ENCODE results near the gene RNF125. TPM values are rescaled to one million over a fixed set of nuclear protein-coding genes. Genes with fewer than 3 reads are reported as not detected.

Gene RNF125
- total RNA-seq, 1 donor from 2014 or later: 1.3 TPM

DNA sequence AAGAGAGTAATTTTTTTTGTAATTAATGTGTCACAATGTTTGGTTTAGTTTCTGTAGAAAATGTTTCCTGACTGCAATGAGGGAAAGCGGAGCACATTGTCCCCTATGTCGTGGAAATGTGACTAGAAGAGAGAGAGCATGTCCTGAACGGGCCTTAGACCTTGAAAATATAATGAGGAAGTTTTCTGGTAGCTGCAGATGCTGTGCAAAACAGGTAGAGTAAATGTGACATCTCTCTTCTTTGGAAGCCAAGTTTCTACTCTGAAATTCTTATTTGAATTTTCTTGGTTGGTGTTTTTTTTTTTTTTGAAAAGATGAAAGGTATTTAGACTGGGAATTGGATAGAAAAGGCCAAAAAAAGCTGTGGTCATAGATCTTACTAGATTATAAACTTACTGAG is 93.1 kb downstream of the RNF125 start:
- TF ChIP-seq, protein P1, sequence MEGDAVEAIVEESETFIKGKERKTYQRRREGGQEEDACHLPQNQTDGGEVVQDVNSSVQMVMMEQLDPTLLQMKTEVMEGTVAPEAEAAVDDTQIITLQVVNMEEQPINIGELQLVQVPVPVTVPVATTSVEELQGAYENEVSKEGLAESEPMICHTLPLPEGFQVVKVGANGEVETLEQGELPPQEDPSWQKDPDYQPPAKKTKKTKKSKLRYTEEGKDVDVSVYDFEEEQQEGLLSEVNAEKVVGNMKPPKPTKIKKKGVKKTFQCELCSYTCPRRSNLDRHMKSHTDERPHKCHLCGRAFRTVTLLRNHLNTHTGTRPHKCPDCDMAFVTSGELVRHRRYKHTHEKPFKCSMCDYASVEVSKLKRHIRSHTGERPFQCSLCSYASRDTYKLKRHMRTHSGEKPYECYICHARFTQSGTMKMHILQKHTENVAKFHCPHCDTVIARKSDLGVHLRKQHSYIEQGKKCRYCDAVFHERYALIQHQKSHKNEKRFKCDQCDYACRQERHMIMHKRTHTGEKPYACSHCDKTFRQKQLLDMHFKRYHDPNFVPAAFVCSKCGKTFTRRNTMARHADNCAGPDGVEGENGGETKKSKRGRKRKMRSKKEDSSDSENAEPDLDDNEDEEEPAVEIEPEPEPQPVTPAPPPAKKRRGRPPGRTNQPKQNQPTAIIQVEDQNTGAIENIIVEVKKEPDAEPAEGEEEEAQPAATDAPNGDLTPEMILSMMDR (IDR thresholded peaks at IDR 0.05; ENCODE audit: insufficient read depth, low read length, severe bottlenecking): no peak
- Histone ChIP-seq H3K36me3 (ENCODE audit: control insufficient read depth, insufficient read depth, low read length) (peaks cover 3% of the 10 kb centered on the region), H3K27me3 (ENCODE audit: control insufficient read depth, insufficient read depth, low read length) (no peaks in the 10 kb centered on the region), H3K4me3 (ENCODE audit: low read depth, low read length) (no peak overlapping the region)
- DNase-seq (ENCODE audit: low read depth) (no peak), FAIRE-seq (no peak)

DNA sequence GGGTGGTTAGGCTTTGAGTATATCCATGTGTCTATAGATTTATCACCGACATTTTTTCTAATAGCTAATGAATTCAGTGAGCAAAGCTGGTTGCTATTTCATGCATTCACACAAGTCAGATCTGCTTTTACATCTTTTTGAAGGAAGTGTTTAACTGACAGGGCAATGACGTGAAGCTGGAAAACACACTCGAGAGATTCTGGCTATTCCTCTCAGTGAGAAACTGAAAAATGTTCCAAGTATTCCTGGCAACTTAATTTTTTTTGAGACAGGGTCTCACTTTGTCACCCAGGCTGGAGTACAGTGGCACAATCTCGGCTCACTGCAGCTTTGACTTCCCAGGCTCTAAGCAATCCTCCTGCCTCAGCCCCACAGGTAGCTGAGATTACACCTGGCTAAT is 94.2 kb downstream of the RNF125 start:
- FAIRE-seq (no peak), DNase-seq (ENCODE audit: low read depth) (no peak)

DNA sequence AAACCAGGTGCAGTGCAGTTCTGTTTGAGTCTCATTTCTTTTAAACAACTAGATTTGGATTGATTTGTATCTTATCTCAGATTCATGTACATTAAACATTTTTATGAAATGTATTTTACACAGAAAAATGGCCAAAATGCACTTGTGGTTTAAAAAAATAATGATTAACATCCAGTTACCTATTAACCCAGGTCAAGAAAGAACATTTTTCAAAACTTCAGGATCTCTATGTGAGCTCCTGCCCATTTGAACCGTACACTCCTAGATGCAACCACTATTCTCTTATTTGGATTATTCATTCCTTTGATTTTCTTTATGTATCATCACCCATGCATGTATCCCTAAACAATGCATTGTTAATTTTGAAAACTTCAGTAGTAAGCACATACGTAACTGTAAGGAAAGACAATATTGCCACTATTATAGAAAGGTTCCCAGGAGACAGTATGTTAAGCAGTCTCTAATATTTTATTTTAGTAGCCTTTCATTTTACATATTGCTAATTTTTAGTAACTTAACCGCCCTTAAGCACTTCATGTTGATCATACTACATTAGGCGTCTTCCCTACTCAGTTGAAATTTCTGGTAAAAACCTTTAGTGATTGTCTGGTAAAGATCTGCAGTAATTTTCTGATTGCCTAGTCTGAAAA is 95.8 kb downstream of the RNF125 start:
- Histone ChIP-seq H3K36me3 (ENCODE audit: control insufficient read depth, insufficient read depth, low read length) (peaks cover 5% of the 10 kb centered on the region), H3K4me3 (ENCODE audit: low read depth, low read length) (no peak overlapping the region), H3K27me3 (ENCODE audit: control insufficient read depth, insufficient read depth, low read length) (no peaks in the 10 kb centered on the region)
- FAIRE-seq (no peak), DNase-seq (ENCODE audit: low read depth) (no peak)
- TF ChIP-seq, protein P1 (IDR thresholded peaks at IDR 0.05; ENCODE audit: insufficient read depth, low read length, severe bottlenecking): no peak

More for the DNA sequence above, 94.2 kb downstream of the RNF125 start:
- H3K4me3 ChIP-seq (ENCODE audit: low read depth, low read length): no peak overlapping the region
- H3K27me3 ChIP-seq (ENCODE audit: control insufficient read depth, insufficient read depth, low read length): no peaks in the 10 kb centered on the region
- TF ChIP-seq, protein P1 (IDR thresholded peaks at IDR 0.05; ENCODE audit: insufficient read depth, low read length, severe bottlenecking): no peak
- H3K36me3 ChIP-seq (ENCODE audit: control insufficient read depth, insufficient read depth, low read length): peaks cover 3% of the 10 kb centered on the region

DNA sequence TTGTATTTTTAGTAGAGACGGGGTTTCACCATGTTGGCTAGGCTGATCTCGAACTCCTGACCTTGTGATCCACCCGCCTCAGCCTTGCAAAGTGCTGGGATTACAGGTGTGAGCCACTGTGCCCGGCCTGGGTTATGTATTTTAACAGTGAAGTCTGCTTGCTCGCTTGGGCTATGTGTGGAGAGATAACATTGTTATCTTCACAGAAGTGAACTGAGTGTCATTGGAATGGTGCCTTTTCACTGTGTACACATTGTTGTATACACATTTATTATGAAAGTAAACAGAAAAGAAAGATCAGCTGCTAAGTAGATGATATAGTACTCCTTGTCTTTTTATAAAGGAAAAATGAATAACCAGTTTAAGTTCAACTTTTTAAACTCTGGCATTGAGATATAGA is 103.4 kb downstream of the RNF125 start:
- Histone ChIP-seq H3K36me3 (ENCODE audit: control insufficient read depth, insufficient read depth, low read length) (peaks cover 4% of the 10 kb centered on the region), H3K4me3 (ENCODE audit: low read depth, low read length) (no peak overlapping the region), H3K27me3 (ENCODE audit: control insufficient read depth, insufficient read depth, low read length) (no peaks in the 10 kb centered on the region)
- no peak for FAIRE-seq
- no peak for DNase-seq (ENCODE audit: low read depth)
- TF ChIP-seq, protein P1 (IDR thresholded peaks at IDR 0.05; ENCODE audit: insufficient read depth, low read length, severe bottlenecking): no peak

Other genes starting within 250 kb of the RNF125 start
- 37.4 and 37.9 TPM in 2 replicates for gene TRAPPC8, start 75.7 kb upstream of the RNF125 start, total RNA-seq
- 18.2 and 19.6 TPM in 2 replicates for gene RNF138, start 73.0 kb downstream of the RNF125 start, total RNA-seq
- gene MEP1B, start 171.2 kb downstream of the RNF125 start, total RNA-seq: not detected in 2 replicates

All from bronchial epithelial cell (primary cell).